B cell (primary cell): ENCODE results near the gene NME9.

Experiments
- CTCF ChIP-seq: fragments of 200-600 bp; IDR thresholded peaks from one replicate; pipeline ENCODE4 v1.8.0; 2022; ENCODE audit warnings: antibody characterized with exemption, mild to moderate bottlenecking
- EZH2 ChIP-seq: IDR thresholded peaks from 2 replicates; pipeline ENCODE4 v1.6.1; 2012; ENCODE audit warnings: borderline replicate concordance, low read depth, mild to moderate bottlenecking, moderate library complexity, low read length; ENCODE audit not compliant: insufficient read depth, poor library complexity, severe bottlenecking

GRCh38 chr3:138323971-138324370 is 5.7 kb downstream of the NME9 start:
- no peak for TF ChIP-seq CTCF
- TF ChIP-seq EZH2, result no peak
